ENCODE results near the gene UPK1B. TPM values are rescaled to one million over a fixed set of nuclear protein-coding genes. Genes with fewer than 3 reads are reported as not detected.
"Not testable (repeated sequence)": the region's sequence is repeated elsewhere in the genome, so short reads cannot be mapped to it uniquely, and the experiment has no call there.

UPK1B gene
- total and polyA plus RNA-seq, 4 donors = 0.21 to 2.1 (median 0.56) TPM

DNA sequence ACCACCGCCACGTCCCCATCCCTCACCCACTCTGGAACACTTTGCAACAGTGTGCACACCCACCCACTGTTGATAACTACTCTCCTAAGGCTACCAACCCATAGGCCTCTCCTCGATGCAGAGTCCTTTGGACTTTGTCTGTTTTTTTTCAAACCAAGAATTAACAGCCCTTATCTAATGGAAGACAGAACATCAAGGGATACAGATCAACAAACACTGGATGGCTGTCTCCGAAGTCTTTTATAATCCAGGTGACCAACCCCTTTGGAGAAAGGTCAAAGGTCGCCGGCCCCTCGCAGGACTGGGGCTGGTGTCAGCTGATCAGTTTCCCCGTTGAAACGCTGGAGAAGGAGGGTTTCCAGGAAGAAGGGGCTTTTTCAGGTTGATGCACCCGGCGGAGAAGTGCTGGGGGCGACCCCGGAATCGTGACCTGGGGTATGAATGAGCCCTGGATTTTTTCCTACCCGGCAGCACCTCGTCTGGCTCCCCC, 66.7 kb downstream of the UPK1B start:
- WGBS, 2 donors = 4% methylated on average over 16 of the region's 16 CpGs
- ATAC-seq (ENCODE audit: insufficient read depth, low FRiP score) (no peak), DNase-seq (peak; percentile 15 to 62 (median 54))
- TF ChIP-seq, protein P1, sequence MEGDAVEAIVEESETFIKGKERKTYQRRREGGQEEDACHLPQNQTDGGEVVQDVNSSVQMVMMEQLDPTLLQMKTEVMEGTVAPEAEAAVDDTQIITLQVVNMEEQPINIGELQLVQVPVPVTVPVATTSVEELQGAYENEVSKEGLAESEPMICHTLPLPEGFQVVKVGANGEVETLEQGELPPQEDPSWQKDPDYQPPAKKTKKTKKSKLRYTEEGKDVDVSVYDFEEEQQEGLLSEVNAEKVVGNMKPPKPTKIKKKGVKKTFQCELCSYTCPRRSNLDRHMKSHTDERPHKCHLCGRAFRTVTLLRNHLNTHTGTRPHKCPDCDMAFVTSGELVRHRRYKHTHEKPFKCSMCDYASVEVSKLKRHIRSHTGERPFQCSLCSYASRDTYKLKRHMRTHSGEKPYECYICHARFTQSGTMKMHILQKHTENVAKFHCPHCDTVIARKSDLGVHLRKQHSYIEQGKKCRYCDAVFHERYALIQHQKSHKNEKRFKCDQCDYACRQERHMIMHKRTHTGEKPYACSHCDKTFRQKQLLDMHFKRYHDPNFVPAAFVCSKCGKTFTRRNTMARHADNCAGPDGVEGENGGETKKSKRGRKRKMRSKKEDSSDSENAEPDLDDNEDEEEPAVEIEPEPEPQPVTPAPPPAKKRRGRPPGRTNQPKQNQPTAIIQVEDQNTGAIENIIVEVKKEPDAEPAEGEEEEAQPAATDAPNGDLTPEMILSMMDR (IDR thresholded peaks at IDR 0.05; ENCODE audit: control extremely low read depth, extremely low read depth) = no peak
- no peaks in the 10 kb centered on the region for H3K9me3 ChIP-seq (ENCODE audit: control insufficient read depth in 4 of 4, insufficient read depth in 3 of 4, low read length in 3 of 4)
- peaks cover 0 to 15% (median 7%) of the 10 kb centered on the region in 5 donors for H3K4me1 ChIP-seq (ENCODE audit: control insufficient read depth in 5 of 5, insufficient read depth in 5 of 5, low read length in 5 of 5)
- H3K27ac ChIP-seq (ENCODE audit: low read depth in 1 of 2, low read length in 1 of 2) = peak overlapping the region; percentile 91 to 98
- H3K36me3 ChIP-seq (ENCODE audit: control insufficient read depth in 4 of 4, insufficient read depth in 4 of 4, low read length in 4 of 4) = peaks cover 0 to 12% (median 6%) of the 10 kb centered on the region in 4 donors
- peak overlapping the region; percentile 80 to 92 for H3K9ac ChIP-seq (ENCODE audit: insufficient read depth in 1 of 2, low read length in 2 of 2)
- peak overlapping the region; percentile 67 for H3K4me3 ChIP-seq
- no peaks in the 10 kb centered on the region for H3K27me3 ChIP-seq (ENCODE audit: control insufficient read depth in 3 of 3, insufficient read depth in 3 of 3, low read length in 2 of 3)

DNA sequence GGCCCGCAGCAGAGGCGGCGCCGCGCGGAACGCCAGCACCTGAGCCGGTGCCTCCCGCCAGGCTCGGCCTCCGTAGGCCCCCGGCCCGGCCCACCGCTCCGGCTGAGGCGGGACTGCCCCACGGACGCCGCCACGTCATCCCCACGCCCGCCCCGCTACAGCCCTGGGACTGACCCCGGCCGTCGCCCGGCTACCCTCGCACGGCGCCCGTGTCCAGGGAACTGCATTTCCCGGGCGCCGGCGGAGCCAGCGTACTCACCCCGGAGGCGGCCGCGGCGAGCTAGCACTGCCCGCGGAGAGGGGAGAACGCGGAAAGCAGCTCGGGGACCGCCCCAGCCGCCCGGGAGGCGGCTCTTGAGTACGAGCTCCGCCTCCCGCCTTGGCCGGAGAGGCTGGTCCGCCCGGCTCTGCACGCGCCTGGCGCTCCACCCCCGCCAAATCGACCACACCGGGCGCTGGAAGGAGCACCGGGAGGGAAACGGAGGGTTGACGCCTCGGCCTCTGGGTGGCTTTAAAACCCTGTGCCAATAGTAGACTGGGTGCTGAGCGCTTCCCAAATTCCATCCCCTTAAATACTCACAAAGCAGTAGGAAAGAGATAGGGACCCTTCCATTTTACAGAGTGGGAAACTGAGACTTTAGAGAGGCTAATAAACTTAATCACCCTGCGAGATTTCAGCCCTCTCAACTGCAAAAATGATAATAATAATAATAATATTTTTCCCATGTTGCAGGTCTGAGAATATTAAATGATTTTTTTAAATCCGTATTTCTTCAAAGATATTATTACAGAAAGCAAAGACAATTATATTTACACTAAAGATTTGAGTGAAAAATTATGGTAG, 67.4 kb downstream of the UPK1B start, which contains the start of gene B4GALT4:
B4GALT4 (minus strand) TSS at position 288 of the 844 bp plus-strand sequence. CDS start 10,779 bp downstream, outside the sequence.
- H3K4me1 ChIP-seq (ENCODE audit: control insufficient read depth in 5 of 5, insufficient read depth in 5 of 5, low read length in 5 of 5) = peaks cover under 1 to 15% (median 6%) of the 10 kb centered on the region in 5 donors
- H3K27me3 ChIP-seq (ENCODE audit: control insufficient read depth in 3 of 3, insufficient read depth in 3 of 3, low read length in 2 of 3) = no peaks in the 10 kb centered on the region
- H3K36me3 ChIP-seq (ENCODE audit: control insufficient read depth in 4 of 4, insufficient read depth in 4 of 4, low read length in 4 of 4) = peaks cover 0 to 5% (median 2%) of the 10 kb centered on the region in 4 donors
- H3K9me3 ChIP-seq (ENCODE audit: control insufficient read depth in 4 of 4, insufficient read depth in 3 of 4, low read length in 3 of 4) = no peaks in the 10 kb centered on the region
- 2% methylated on average over 54 to 70 of the region's 70 CpGs for WGBS, 2 donors
- peak within 1 kb of the TSS; percentile 91 to 98 for H3K27ac ChIP-seq (ENCODE audit: low read depth in 1 of 2, low read length in 1 of 2)
- DNase-seq = peak; percentile 89 to 95 (median 90)
- peak; percentile 94 for ATAC-seq (ENCODE audit: insufficient read depth, low FRiP score)
- peak within 1 kb of the TSS; percentile 80 to 92 for H3K9ac ChIP-seq (ENCODE audit: insufficient read depth in 1 of 2, low read length in 2 of 2)
- TF ChIP-seq, protein P1 (IDR thresholded peaks at IDR 0.05; ENCODE audit: control extremely low read depth, extremely low read depth) = no peak
- peak within 1 kb of the TSS; percentile 67 for H3K4me3 ChIP-seq

DNA sequence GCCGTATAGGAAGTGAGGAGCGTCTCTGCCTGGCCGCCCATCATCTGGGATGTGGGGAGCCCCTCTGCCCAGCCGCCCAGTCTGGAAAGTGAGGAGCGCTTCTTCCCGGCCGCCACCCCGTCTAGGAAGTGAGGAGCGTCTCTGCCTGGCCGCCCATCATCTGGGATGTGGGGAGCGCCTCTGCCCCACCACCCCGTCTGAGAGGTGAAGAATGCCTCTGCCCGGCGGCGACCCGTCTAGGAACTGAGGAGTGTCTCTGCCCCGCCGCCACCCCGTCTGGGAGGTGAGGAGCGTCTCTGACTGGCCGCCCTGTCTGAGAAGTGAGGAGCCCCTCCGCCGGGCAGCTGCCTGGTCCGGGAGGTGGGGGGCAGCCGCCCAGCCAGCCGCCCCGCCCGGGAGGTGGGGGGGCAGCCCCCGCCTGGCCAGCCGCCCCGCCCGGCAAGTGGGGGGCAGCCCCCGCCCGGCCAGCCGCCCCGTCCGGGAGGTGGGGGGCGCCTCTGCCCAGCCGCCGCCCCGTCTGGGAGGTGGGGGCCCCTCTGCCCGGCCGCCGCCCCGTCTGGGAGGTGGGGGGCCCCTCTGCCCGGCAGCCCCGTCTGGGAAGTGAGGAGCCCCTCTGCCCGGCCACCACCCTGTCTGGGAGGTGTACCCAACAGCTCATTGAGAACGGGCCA, 69.1 kb downstream of the UPK1B start:
- not testable (repeated sequence) for H3K9me3 ChIP-seq (ENCODE audit: control insufficient read depth in 4 of 4, insufficient read depth in 3 of 4, low read length in 3 of 4); H3K36me3 ChIP-seq (ENCODE audit: control insufficient read depth in 4 of 4, insufficient read depth in 4 of 4, low read length in 4 of 4); H3K27me3 ChIP-seq (ENCODE audit: control insufficient read depth in 3 of 3, insufficient read depth in 3 of 3, low read length in 2 of 3); H3K4me3 ChIP-seq; H3K9ac ChIP-seq (ENCODE audit: insufficient read depth in 1 of 2, low read length in 2 of 2); ATAC-seq (ENCODE audit: insufficient read depth, low FRiP score); DNase-seq; H3K27ac ChIP-seq (ENCODE audit: low read depth in 1 of 2, low read length in 1 of 2)
- peaks cover 5 to 15% (median 7%) of the 10 kb centered on the region in 5 donors for H3K4me1 ChIP-seq (ENCODE audit: control insufficient read depth in 5 of 5, insufficient read depth in 5 of 5, low read length in 5 of 5)
- 89 to 98% methylated on average over 30 to 49 of the region's 49 CpGs for WGBS, 2 donors

DNA sequence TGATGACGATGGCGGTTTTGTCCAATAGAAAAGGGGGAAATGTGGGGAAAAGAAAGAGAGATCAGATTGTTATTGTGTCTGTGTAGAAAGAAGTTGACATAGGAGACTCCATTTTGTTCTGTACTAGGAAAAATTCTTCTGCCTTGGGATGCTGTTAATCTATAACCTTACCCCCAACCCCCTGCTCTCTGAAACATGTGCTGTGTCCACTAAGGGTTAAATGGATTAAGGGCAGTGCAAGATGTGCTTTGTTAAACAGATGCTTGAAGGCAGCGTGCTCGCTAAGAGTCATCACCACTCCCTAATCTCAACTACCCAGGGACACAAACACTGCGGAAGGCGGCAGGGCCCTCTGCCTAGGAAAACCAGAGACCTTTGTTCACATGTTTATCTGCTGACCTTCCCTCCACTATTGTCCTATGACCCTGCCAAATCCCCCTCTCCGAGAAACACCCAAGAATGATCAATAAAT, 69.7 kb downstream of the UPK1B start:
- peaks cover 5 to 15% (median 7%) of the 10 kb centered on the region in 5 donors for H3K4me1 ChIP-seq (ENCODE audit: control insufficient read depth in 5 of 5, insufficient read depth in 5 of 5, low read length in 5 of 5)
- not testable (repeated sequence) for H3K4me3 ChIP-seq; H3K36me3 ChIP-seq (ENCODE audit: control insufficient read depth in 4 of 4, insufficient read depth in 4 of 4, low read length in 4 of 4); ATAC-seq (ENCODE audit: insufficient read depth, low FRiP score); H3K9me3 ChIP-seq (ENCODE audit: control insufficient read depth in 4 of 4, insufficient read depth in 3 of 4, low read length in 3 of 4); H3K27ac ChIP-seq (ENCODE audit: low read depth in 1 of 2, low read length in 1 of 2); H3K27me3 ChIP-seq (ENCODE audit: control insufficient read depth in 3 of 3, insufficient read depth in 3 of 3, low read length in 2 of 3); H3K9ac ChIP-seq (ENCODE audit: insufficient read depth in 1 of 2, low read length in 2 of 2); DNase-seq
- WGBS, 2 donors = 72 to 79% methylated on average over 7 of the region's 7 CpGs

Data from lung (tissue), 12 donors.